GM19025 (cell line): Measurements from ENCODE around the gene PDHA1.

Source experiments
- ATAC-seq: cut with Tn5 transposase; IDR thresholded peaks from one replicate; pipeline ENCODE4 v1.9.1; 2021; ENCODE audit warnings: mild to moderate bottlenecking, low read depth, moderate library complexity; ENCODE audit not compliant: unreplicated experiment

PDHA1 gene

GRCh38 chrX:19373351-19373891 is 29.7 kb downstream of the PDHA1 start:
- ATAC-seq, result no peak

GRCh38 chrX:19375546-19375945 is 31.8 kb downstream of the PDHA1 start:
- no peak for ATAC-seq

GRCh38 chrX:19377799-19378198 is 34.1 kb downstream of the PDHA1 start:
- no peak for ATAC-seq

- ATAC-seq, result no peak
Observed at GRCh38 chrX:19381326-19381725, 37.6 kb downstream of the PDHA1 start.

GRCh38 chrX:19382555-19383145 is 38.9 kb downstream of the PDHA1 start:
- ATAC-seq, result no peak

GRCh38 chrX:19386679-19387078 is 43.0 kb downstream of the PDHA1 start:
- no peak for ATAC-seq

- ATAC-seq, result no peak
Observed at GRCh38 chrX:19388064-19388679, 44.4 kb downstream of the PDHA1 start.

- no peak for ATAC-seq
Observed at GRCh38 chrX:19388741-19389140, 45.0 kb downstream of the PDHA1 start.

GRCh38 chrX:19389227-19389845 is 45.6 kb downstream of the PDHA1 start:
- no peak for ATAC-seq

- ATAC-seq, result no peak
Observed at GRCh38 chrX:19392078-19392477, 48.4 kb downstream of the PDHA1 start.

- no peak for ATAC-seq
Observed at GRCh38 chrX:19392703-19393102, 49.0 kb downstream of the PDHA1 start.

GRCh38 chrX:19403696-19404095 is 60.0 kb downstream of the PDHA1 start:
- ATAC-seq, result no peak

- ATAC-seq, result no peak
Observed at GRCh38 chrX:19410259-19410658, 66.5 kb downstream of the PDHA1 start.
